ENCODE measurements around the gene UGT1A9.

UGT1A9 gene

GRCh38 chr2:233658610-233659009 is 13.1 kb upstream of the UGT1A9 start:
- Histone ChIP-seq H3K9me3 (ENCODE audit: severe bottlenecking) (no peaks in the 10 kb centered on the region), H3K27me3 (ENCODE audit: insufficient read depth, low read depth, severe bottlenecking) (no peaks in the 10 kb centered on the region), H3K4me3 (ENCODE audit: low read depth, low read length) (no peak overlapping the region), H3K27ac (no peak overlapping the region), H3K36me3 (no peaks in the 10 kb centered on the region)
- no peak for DNase-seq
- TF ChIP-seq CTCF (IDR thresholded peaks at IDR 0.05; ENCODE audit: low read depth, low read length), result no peak

DNA sequence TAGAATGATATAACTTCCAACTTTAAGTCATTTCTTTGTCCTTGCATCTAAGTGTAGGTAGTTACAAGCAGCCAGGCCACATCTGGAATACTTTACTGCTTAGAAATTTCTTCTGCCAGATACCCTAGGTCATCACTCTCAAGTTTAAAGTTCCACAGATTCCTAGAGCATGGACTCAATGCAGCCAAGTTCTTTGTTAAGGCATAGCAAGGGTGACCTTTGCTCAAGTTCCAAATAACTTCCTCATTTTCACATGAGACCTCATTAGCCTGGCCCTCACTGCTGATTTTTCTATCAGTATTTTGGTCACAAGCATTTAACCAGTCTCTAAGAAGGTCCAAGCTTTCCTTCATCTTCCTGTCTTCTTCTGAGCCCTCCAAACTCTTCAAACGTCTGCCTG is 7.8 kb upstream of the UGT1A9 start:
- no peak for DNase-seq
- Histone ChIP-seq H3K9me3 (ENCODE audit: severe bottlenecking) (peaks cover 2% of the 10 kb centered on the region), H3K27ac (no peak overlapping the region), H3K27me3 (ENCODE audit: insufficient read depth, low read depth, severe bottlenecking) (no peaks in the 10 kb centered on the region), H3K36me3 (no peaks in the 10 kb centered on the region), H3K4me3 (ENCODE audit: low read depth, low read length) (no peak overlapping the region)
- TF ChIP-seq CTCF (IDR thresholded peaks at IDR 0.05; ENCODE audit: low read depth, low read length), result no peak

DNA sequence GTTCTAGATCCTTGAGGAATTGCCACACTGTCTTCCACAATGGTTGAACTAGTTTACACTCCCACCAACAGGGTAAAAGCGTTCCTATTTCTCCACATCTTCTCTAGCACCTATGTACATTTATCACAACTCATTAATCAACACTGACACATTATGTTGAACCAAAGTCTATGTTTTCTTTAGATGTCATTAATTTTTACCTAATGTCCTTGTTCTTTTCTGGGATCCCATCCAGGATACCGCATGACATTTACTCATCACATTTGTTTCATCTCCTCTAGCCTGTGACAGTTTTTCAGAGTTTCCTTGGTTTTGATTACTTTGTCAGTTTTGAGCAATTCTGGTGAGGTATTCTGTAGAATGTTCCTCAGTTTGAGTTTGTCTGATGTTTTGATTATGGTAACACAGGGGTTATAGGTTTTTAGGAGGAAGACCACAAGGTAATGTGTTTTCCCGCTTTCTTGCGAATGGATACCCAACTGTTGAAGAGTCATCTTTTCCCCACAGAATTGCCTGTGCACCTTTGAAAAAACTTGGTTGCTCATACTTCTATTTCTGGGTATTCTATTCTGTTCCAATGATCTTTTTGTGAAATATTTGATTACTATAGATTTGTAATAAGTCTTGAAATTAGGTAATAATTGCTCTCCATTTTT is 3.0 kb upstream of the UGT1A9 start:
- Histone ChIP-seq H3K27me3 (ENCODE audit: insufficient read depth, low read depth, severe bottlenecking) (no peaks in the 10 kb centered on the region), H3K36me3 (no peaks in the 10 kb centered on the region), H3K4me3 (ENCODE audit: low read depth, low read length) (no peak overlapping the region), H3K27ac (no peak overlapping the region), H3K9me3 (ENCODE audit: severe bottlenecking) (peaks cover 2% of the 10 kb centered on the region)
- no peak for DNase-seq
- no peak for TF ChIP-seq CTCF (IDR thresholded peaks at IDR 0.05; ENCODE audit: low read depth, low read length)

- no peak for TF ChIP-seq CTCF (IDR thresholded peaks at IDR 0.05; ENCODE audit: low read depth, low read length)
- Histone ChIP-seq H3K27ac (no peak overlapping the region), H3K27me3 (ENCODE audit: insufficient read depth, low read depth, severe bottlenecking) (no peaks in the 10 kb centered on the region)
Measured at GRCh38 chr2:233672886-233673285, 1.2 kb downstream of the UGT1A9 start.

GRCh38 chr2:233673896-233674295 is 2.2 kb downstream of the UGT1A9 start:
- DNase-seq, result no peak
- Histone ChIP-seq H3K36me3 (no peaks in the 10 kb centered on the region), H3K27me3 (ENCODE audit: insufficient read depth, low read depth, severe bottlenecking) (no peaks in the 10 kb centered on the region), H3K27ac (no peak overlapping the region), H3K9me3 (ENCODE audit: severe bottlenecking) (peaks cover 2% of the 10 kb centered on the region), H3K4me3 (ENCODE audit: low read depth, low read length) (no peak overlapping the region)
- no peak for TF ChIP-seq CTCF (IDR thresholded peaks at IDR 0.05; ENCODE audit: low read depth, low read length)

More at GRCh38 chr2:233672886-233673285, 1.2 kb downstream of the UGT1A9 start:
- Histone ChIP-seq H3K9me3 (ENCODE audit: severe bottlenecking) (peaks cover 4% of the 10 kb centered on the region), H3K4me3 (ENCODE audit: low read depth, low read length) (no peak overlapping the region), H3K36me3 (no peaks in the 10 kb centered on the region)
- DNase-seq, result no peak

- Histone ChIP-seq H3K27me3 (ENCODE audit: insufficient read depth, low read depth, severe bottlenecking) (no peaks in the 10 kb centered on the region), H3K27ac (no peak overlapping the region), H3K4me3 (ENCODE audit: low read depth, low read length) (no peak overlapping the region), H3K36me3 (no peaks in the 10 kb centered on the region), H3K9me3 (ENCODE audit: severe bottlenecking) (peaks cover 2% of the 10 kb centered on the region)
- no peak for DNase-seq
- TF ChIP-seq CTCF (IDR thresholded peaks at IDR 0.05; ENCODE audit: low read depth, low read length), result no peak
Measured at GRCh38 chr2:233674314-233674713, 2.6 kb downstream of the UGT1A9 start.
